Measurements from ENCODE around the gene SLC27A2.

The SLC27A2 gene

DNA sequence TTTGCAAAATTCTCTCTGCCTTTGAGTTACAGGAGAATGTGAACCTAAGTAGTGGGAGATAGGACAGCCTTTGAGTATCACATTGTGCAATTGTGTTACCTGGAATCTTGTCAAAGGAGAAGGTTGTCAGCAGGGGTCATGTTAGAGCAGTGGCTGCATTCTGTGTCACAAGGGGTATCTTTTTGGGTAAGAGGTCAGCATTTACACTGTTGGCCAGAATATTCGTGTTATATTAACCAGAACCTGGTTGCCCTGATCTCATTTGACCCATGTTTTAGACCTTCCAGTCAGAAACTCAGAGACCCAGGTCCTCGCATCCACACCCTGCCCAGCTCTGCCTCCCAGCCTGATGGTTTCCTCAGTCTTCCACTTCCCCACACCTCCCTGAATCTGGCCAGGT lies 56.3 kb downstream of the SLC27A2 start:
- DNase-seq (ENCODE audit: low spot score) = no peak

DNA sequence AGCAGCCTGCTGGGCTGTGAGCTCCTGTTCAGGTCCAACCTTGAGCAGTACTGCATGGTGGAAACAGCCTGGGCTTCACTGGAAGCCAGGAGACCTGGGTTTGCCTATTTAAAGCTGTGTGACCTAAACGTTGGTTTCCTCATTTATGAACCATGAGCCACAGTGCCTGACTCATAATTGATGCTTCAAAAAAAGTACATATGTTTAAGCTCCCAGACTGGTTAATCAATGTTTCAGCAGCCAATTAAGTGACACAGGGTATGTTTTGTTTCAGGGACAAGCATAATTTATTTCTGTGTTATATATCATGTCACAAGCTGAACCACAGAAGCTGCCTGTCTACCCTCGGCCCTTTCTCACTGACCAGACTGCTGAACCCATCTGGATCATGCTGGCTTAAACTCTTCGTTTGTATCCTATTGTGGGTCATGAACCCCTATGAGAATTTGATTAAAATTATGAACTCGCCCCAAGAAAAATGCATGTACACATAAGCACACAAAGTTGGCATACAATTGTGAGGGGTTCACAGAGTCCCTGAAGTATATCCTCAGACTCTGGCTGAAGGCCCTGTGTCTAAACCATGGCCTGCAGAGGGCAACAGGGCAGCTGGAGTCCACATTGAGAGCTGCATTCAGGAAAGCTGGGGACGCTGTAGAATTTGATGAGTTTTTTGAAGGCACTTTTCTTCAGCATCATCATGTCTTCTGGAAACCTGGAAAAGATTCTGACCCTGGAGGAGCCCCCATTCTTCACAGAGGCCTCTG lies 59.9 kb downstream of the SLC27A2 start:
- peak; percentile 28 for DNase-seq (ENCODE audit: low spot score)

DNA sequence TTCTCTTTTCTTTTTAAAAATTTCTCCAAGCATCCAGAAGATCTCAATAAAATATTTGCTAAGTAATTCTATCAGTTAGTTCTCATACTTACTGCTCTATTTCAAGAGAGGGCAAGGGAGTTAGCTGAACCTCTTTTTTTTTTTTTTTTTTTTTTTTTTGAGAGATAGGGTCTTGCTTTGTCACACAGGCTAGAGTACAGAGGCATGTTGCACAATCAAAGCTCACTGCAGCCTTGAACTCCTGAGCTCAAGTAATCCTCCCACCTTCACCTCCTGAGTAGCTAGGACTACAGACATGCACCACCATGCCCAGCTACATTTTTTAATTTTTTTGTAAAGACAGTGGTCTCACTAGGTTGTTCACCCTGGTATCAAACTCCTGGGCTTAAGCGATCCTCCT lies 62.2 kb downstream of the SLC27A2 start:
- no peak for DNase-seq (ENCODE audit: low spot score)

DNA sequence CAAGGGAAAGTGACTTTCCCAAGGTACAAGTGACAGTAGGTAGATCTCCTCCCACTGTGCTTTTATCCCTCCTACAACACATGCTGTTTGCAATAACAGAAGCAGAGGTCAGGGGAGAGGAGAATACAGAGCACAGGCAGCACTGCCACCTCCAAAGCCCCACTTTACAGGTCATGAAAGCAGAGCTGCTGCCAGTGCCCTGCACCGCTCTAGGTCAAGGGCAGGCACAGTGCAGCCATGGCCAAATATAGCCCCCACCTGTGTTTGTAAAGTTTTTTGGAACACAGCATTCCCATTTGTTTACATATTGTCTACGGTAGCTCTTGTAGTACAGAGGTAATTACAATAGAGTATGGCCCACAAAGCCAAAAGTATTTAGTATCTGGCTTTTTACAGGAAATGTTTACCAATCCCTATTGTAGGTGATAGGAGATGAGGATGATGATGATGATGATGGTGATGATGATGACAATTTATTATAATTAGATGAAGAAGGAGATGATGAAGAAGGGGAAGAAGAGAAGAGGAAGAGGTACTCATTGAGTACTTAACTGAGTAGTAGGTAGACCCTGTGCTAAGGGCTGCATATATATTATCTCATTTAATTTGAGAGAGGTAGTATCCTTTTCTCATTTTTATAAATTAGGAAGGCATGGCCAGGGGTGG lies 63.1 kb downstream of the SLC27A2 start:
- no peak for DNase-seq (ENCODE audit: low spot score)

DNA sequence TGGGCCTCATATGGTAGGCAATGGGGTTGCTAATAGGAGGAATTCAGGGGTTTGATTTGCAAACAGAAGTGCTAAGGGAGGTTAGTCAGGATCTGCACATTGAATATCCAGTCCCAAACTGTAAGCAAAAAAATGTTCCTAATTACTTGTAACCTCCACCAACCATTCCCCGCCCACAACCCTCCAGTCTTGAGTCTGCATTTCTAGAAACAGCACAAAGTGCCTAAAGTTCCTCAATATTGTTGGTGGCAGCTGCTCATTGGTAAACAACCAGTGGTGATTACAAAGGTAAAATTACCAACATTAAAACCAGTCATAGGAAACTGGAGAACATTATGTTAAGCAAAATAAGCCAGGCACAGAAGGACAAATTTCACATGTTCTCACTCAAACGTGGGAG lies 64.6 kb downstream of the SLC27A2 start:
- no peak for DNase-seq (ENCODE audit: low spot score)

DNA sequence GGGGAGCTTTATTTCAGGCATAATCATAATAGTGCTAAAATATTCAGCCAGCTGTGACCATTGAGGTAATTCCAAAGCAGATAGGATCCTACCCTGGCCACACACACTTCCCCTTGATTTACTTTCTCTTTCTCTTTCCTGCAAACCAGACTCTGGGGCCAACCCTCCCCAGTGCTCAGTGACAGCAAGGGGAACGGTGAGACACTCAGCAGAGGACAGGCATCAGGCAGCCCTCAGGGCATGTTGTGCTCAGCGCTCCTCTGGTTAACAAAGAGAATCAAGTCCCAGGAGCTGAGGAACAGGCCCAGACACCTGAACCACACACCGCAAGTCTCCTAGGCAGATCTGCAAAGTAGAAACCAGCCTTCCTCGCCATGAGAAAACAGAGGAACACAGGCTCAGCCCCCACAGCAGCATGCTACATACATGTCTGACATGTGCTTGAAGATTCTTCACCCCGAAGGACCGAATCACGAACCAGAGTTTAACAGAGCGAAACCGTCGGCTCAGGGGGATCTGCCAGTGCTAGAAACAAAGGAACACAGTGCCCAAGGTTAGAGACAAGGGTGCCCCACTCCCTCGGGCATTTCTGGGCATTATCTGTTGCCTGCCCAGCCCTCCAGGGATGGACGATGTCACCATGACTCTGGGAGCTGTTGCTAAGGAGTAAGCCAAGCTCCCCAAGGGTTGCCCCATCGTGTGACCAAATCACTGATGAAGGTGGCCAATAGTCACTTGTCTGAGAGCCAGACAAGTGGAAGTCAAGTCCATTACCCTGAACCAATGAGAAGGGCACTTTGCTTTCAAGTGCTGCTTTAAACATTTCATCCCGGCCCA lies 66.0 kb downstream of the SLC27A2 start:
- no peak for DNase-seq (ENCODE audit: low spot score)

DNA sequence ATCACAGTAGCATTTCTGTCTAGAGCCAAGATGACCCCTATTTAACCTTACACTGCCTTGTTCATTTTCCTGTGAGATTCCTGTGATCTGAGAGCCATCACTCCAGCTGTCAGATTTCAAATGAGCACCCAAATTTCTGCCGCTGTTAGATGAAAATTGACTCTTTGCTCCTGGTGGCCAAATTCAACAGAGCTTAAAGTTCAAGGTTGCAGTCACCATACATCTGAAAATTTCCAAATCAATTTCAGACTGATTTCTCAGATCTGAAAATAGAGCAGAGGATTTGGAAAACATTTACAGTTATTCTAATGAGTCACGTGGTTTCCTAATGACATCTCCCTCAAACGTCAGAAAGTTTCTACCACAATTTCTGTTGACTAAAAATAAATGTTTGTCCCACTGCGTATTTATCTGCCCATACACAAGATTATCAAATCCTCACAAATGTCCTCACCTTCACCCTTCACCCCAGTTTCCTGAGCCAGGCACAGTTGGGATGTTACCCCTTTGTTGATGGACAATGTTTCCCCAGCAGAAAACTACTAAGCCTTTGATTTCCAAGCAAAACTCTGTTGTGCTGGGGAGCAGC lies 67.1 kb downstream of the SLC27A2 start:
- DNase-seq (ENCODE audit: low spot score) = no peak

DNA sequence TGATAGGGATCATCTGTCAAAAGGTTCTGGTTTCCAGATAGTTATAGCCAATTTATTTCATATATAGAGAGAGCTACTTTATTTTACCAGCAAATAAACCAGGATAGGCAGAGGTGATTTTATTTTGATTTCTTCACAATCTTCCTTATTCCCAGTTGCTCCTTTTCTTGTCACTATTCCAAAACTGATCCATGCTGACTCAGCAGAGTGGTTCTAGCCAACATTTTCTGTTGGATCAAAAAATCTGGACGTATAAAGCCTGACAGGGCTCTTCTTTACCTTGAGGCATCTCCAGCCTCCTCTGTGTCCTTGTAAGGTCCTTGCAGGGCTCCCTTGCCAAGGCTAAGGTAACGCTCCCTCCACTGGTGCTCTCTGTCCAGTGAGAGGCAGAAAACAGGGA lies 67.7 kb downstream of the SLC27A2 start:
- DNase-seq (ENCODE audit: low spot score) = no peak

DNA sequence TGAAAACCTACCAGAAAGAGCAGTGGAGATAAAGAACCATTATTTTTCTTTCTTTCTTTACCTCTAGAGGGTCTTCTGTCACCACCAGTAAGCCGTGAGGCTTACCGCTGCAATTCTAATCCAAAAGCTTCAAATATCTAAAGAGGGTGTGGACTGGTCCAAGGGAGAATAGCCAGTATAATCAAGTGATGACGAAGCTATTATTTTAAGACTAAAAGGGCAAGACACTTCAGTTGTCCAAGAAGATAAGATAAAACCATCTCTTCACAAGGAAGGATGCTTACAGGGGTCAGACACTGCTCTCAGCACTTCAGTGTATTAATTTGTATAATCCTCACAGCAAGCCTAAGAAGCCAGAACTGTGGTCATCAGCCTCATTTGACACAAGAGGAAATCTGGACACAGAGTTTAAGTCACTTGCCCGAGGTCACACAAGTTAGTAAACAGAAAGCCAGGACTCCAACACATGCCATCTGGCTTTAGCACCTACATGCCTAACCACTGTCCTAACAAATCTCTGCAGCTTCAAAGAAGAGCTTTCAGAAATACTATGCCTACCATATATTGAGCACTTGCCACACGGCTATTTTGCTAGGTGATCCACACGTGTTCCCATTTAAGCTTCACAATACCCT lies 68.9 kb downstream of the SLC27A2 start:
- no peak for DNase-seq (ENCODE audit: low spot score)

DNA sequence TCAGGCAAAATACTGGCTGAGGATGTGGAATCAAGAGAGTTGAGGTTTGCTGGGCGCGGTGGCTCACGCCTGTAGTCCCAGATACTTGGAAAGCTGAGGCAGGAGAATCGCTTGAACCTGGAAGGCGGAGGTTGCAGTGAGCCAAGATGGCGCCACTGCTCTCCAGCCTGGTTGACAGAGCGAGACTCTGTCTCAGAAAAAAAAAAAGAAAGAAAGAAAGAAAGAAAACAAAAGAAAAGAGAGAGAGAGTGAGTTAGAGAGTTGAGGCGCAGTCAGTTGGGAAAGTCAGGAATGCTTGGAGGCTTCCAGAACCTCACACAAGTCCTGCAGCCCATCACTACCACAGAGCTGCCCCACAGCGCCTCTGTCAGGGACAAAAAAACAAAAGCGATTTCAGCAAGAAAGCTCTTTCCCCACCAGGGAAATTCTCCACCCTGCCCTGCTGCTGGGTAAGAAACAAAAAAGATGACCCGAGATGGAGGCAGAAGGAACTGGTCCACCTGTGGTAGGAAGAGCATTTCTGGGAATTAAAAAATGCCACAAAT lies 69.7 kb downstream of the SLC27A2 start:
- DNase-seq (ENCODE audit: low spot score) = no peak

DNA sequence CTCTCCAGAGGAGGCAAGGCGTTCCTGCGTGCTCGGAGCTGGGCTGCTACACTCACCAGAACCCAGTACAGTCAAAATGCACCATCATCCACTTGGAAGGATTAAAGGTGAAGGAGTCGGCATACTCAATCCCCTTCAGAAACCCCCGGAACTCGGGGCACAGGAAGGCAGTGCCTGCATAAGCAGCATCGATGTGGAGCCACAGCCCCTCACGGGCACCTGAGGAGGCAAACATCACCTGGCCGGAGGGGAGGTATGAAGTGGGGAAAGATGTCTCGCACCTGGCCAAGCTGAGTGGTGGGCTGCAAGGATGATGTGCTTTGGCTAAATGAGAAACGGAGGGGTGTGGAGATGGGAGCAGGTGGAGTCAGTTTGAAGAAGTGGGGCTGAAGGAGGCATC lies 70.6 kb downstream of the SLC27A2 start:
- no peak for DNase-seq (ENCODE audit: low spot score)

DNA sequence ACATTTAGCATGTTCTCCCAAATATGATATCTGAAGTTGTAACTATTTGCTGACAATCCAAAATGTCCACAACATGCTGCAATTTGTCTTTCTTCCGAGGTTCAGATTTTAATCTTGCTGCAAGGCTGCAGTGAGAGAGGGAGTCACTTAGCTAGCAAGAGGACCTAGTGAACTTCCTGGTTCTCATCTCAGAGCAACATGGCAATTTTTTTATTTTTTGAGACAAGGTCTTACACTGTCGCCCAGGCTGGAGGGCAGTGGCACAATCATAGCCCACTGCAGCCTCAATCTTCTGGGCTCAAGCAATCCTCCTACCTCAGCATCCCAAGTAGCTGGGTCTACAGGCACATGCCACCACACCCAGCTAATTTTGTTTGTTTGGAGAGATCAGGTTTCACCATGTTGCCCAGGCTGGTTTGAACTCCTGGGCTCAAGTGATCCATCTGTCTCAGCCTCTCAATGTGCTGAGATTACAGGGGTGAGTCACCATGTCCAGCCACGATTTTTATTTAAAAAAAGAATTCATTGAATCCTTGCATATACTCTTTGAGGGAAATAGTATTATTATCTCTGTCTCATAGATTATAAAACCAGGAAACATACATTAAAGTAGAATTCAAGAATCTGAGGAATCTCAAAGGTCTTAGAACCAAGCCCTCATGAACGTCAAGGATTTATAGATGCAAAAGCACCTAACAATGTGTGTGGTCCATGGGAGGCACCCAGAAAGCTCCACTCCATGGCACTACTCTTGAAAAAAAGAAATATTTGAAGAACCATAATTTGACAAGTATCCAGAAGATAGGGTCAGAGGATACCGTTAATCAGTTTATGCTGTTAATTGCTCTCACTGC lies 74.4 kb downstream of the SLC27A2 start:
- no peak for DNase-seq (ENCODE audit: low spot score)

DNA sequence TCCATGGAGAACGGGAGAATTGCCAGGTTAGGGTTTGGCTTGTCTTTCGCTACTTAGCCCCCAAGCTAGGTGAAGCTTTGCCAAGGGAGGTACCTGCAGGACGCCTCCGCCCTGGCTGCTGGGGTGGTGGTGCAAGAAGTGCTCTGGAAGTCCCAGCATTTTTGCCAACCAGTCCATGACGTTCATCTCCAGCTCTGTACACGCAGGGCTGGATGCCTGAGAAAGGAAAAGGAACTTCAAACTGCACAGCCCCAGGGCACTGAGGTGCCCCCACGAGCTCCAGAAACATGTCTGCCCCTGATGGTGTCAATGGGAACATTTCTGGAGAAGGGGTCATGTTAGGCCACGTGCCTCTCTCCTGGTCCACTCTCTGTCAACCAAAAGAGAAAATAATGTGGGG lies 75.3 kb downstream of the SLC27A2 start:
- no peak for DNase-seq (ENCODE audit: low spot score)

DNA sequence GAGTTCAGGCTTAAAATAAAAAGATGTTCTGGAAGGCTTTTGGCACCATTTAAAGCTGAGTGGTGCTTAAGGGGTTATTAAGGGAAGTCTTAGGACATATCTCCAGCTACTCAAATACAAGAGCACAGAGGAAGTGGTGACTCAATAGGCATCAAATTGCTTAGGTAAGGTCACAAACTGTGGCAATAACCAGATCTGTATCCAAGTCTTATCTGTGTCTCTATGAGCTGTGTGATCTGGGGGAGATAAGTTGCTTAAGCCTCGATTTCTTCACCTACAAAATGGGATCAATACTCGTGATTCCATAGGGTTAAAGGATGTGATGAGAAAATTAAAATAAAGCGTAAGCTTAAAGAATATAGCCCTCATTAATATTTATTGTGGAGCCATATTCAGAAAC lies 75.9 kb downstream of the SLC27A2 start:
- peak; percentile 22 for DNase-seq (ENCODE audit: low spot score)

DNA sequence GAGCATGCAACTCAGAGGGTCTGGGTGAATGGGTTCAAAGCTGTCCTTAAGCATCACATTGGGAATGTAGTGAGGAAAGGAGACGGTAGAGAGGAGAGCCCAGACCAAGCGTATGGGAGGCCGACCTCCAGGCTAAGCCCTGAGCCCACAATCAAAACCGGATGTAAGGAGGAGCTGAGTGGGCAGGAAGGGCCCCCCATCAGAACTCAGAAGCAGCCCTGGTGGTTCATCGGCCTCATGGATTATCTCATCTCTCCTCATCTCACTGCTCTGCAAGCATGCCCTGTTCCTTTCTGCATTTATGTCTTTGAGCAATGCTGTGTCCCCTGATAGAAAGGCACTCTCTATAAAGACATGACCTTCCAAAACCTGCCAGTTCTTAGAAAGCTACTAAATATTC lies 77.3 kb downstream of the SLC27A2 start:
- DNase-seq (ENCODE audit: low spot score) = no peak

DNA sequence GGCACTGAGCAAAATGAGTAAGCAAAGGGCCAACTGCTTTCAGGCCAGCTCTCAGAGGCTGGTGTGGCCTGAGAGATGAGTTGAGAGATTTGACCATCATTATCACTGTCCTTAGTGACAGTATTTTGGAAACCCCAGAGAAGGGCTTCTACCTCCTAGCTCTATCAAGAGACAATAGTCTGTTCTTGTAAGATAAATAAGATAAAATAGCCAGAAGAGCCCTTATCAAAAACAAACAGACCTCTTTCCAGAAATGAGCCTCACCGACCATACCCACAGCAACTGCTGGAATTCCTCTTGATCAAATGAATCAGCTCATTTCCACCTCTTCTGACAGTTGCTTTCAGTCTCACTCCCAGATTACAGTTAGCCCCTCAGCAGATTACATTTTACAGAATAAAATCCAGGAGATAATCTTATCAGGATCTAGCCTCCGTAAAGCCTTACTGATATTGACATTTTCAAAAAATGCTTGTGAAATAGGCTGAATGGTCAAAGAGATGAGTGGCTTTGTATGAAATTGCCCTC lies 79.0 kb downstream of the SLC27A2 start:
- no peak for DNase-seq (ENCODE audit: low spot score)

DNA sequence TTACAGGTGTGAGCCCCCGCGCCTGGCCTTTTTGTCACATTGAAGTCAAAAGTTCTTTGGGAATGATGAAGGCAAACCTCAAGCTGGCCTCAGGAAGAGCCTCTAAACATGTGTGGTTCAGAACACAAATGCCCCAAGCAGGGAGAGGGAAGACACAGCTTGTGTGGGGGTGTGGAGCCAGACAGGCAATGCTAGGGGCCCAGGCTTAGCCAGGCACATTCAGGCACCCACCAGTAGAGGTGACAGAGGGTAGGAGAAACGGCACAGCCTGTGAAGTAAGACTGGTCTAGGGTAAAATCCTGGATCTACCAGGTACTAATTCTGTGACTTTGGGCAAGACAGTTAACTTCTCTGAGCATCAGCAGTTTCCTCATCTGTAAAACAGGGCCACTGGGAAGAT lies 80.0 kb downstream of the SLC27A2 start:
- DNase-seq (ENCODE audit: low spot score) = no peak

DNA sequence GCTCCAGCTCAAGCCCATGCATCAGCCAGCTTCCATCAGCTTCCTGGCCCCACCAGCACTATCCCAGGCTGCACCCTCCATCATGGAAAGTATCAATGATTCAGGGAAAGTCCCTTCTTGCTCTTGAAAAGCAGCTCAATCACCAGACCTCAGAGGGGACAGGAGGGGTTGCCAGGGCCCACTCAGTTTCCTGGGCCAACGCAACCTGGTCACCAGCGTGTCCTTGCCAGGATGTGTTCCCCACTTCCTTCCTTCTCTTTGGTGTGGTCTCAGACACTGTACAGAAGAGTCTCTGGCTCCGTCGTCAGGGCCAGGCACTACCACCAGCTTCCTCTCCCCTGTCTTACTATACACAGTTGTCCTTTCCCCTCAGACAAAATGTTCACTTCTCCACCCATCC lies 80.5 kb downstream of the SLC27A2 start:
- no peak for DNase-seq (ENCODE audit: low spot score)

DNA sequence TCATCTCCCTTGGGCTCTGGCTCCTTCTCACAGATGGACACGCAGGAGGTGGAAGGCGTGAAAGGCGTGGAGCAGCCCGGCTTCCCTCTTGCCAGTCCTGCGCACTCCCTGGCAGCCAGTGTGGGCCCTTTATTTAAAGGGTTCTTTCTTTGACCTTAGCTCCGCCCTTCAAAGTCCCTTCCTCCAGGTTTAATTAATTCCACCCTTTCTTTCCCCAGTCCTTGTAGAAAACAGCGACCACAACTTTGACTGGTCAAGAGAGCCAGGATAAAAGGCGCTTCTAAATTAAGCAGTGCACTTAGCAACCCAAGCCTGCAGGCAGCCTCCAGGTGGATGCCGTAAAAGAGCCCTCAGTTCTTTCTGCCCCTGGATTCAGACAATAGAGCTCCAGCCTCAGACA lies 83.6 kb downstream of the SLC27A2 start, which contains the start of gene HDC:
HDC (minus strand) TSS at position 107 of the 400 bp plus-strand sequence; CDS start at position 4, 103 bp downstream.
- no peak for DNase-seq (ENCODE audit: low spot score)

DNA sequence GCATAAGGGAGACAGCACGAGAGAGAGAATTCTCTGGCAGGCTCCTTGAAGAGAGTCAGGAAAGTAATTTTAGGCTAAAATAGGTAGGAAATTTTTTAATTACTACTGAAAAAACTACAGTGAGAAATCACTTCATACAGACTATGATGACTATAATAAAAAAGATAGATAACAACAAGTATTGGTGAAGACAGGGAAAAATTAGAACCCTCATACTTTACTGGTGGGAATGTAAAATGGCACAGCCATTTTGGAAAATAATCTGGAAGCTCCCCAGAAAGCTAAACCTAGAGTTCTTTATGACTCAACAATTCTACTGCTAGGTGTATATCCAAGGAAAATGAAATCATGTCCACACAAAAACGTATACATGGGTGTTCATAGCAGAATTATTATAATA lies 85.6 kb downstream of the SLC27A2 start:
- DNase-seq (ENCODE audit: low spot score) = no peak

All from GM03348 (cell line).